Left lobe of liver (tissue), 2 donors: Measurements from ENCODE around the gene SLC5A3. TPM values are rescaled to one million over a fixed set of nuclear protein-coding genes. Genes with fewer than 3 reads are reported as not detected.

Experiments
- ATAC-seq: fragments of 200-7000 bp; cut with Tn5 transposase; one replicate; pipeline ENCODE4 v1.9.1; 2020; ENCODE audit warnings: mild to moderate bottlenecking, moderate library complexity
- DNase-seq: peaks from one replicate; pipeline ENCODE4 v3.0.0-alpha.2; 2020; ENCODE audit warnings: low spot score
- total RNA-seq: library from RNA; stranded (reverse); gene quantifications from one replicate; pipeline ENCODE4 v1.2.1, GENCODE V29; 2021
- donor health status: DM: no; HTN: no; CAD: no; lungs with moderate emphysema.
- donor health status: DM: no; HTN: yes; CAD: no.

SLC5A3 gene
- total RNA-seq, 1 donor from 2014 or later, result 9.1 TPM

- DNase-seq, result no peak
These were observed 8.4 kb upstream of the SLC5A3 start for GRCh38 chr21:34065027-34065426.

GRCh38 chr21:34071683-34072082, 1.7 kb upstream of the SLC5A3 start:
- ATAC-seq (no peak), DNase-seq (no peak)

More at GRCh38 chr21:34065027-34065426, 8.4 kb upstream of the SLC5A3 start:
- no peak for ATAC-seq

- no peak for DNase-seq
These were observed 990 bp upstream of the SLC5A3 start for GRCh38 chr21:34072145-34073031.

GRCh38 chr21:34073749-34074282, 438 bp downstream of the SLC5A3 start:
- ATAC-seq (peak; percentile 63), DNase-seq (peak; percentile 66)

More at GRCh38 chr21:34072145-34073031, 990 bp upstream of the SLC5A3 start:
- ATAC-seq, result peak; percentile 37

- ATAC-seq (no peak), DNase-seq (no peak)
These were observed 1.1 kb downstream of the SLC5A3 start for GRCh38 chr21:34074283-34075090.

- DNase-seq, result no peak
- no peak for ATAC-seq
These were observed 1.7 kb downstream of the SLC5A3 start for GRCh38 chr21:34075091-34075425.

GRCh38 chr21:34075760-34076660, 2.6 kb downstream of the SLC5A3 start:
- no peak for ATAC-seq
- no peak for DNase-seq

- DNase-seq (no peak), ATAC-seq (no peak)
These were observed 3.5 kb downstream of the SLC5A3 start for GRCh38 chr21:34076835-34077234.

- no peak for ATAC-seq
- DNase-seq, result no peak
These were observed 4.5 kb downstream of the SLC5A3 start for GRCh38 chr21:34077888-34078287.

- ATAC-seq, result peak; percentile 71
- DNase-seq, result no peak
These were observed 5.5 kb downstream of the SLC5A3 start for GRCh38 chr21:34078915-34079314.

GRCh38 chr21:34080710-34081109, 7.3 kb downstream of the SLC5A3 start:
- ATAC-seq (no peak), DNase-seq (no peak)

GRCh38 chr21:34082769-34083168, 9.4 kb downstream of the SLC5A3 start:
- ATAC-seq, result peak; percentile 31
- DNase-seq, result no peak

- no peak for DNase-seq
- ATAC-seq, result no peak
These were observed 10.0 kb downstream of the SLC5A3 start for GRCh38 chr21:34083357-34083756.

GRCh38 chr21:34085129-34085528, 11.8 kb downstream of the SLC5A3 start:
- ATAC-seq (no peak), DNase-seq (no peak)

GRCh38 chr21:34086887-34087306, 13.5 kb downstream of the SLC5A3 start:
- no peak for DNase-seq
- ATAC-seq, result peak; percentile 25

GRCh38 chr21:34088752-34089151, 15.4 kb downstream of the SLC5A3 start:
- no peak for DNase-seq
- no peak for ATAC-seq

GRCh38 chr21:34091032-34091431, 17.7 kb downstream of the SLC5A3 start:
- DNase-seq (no peak), ATAC-seq (no peak)

- ATAC-seq (no peak), DNase-seq (no peak)
These were observed 18.2 kb downstream of the SLC5A3 start for GRCh38 chr21:34091607-34092006.

GRCh38 chr21:34092262-34092921, 19.0 kb downstream of the SLC5A3 start:
- no peak for ATAC-seq
- no peak for DNase-seq

GRCh38 chr21:34093083-34093482, 19.7 kb downstream of the SLC5A3 start:
- ATAC-seq (no peak), DNase-seq (no peak)
